Measurements from ENCODE around the gene ANKRD36B. TPM values are rescaled to one million over a fixed set of nuclear protein-coding genes. Genes with fewer than 3 reads are reported as not detected.
"Not testable (repeated sequence)": the region's sequence is repeated elsewhere in the genome, so short reads cannot be mapped to it uniquely, and the experiment has no call there.

The ANKRD36B gene
- 34.4 and 45.2 TPM in 2 replicates for total RNA-seq

GRCh38 chr2:97589598-97590510 is at the start of gene ANKRD36B:
ANKRD36B (minus strand) TSS chr2:97589877; CDS start chr2:97589685, 192 bp downstream.
- DNase-seq (ENCODE audit: low read depth, low spot score): peak; percentile 24

GRCh38 chr2:97626049-97626430 is 36.4 kb upstream of the ANKRD36B start:
- DNase-seq (ENCODE audit: low read depth, low spot score): not testable (repeated sequence)

GRCh38 chr2:97625354-97626048 is 35.8 kb upstream of the ANKRD36B start:
- not testable (repeated sequence) for DNase-seq (ENCODE audit: low read depth, low spot score)

GRCh38 chr2:97622976-97623375 is 33.3 kb upstream of the ANKRD36B start:
- not testable (repeated sequence) for DNase-seq (ENCODE audit: low read depth, low spot score)

DNA sequence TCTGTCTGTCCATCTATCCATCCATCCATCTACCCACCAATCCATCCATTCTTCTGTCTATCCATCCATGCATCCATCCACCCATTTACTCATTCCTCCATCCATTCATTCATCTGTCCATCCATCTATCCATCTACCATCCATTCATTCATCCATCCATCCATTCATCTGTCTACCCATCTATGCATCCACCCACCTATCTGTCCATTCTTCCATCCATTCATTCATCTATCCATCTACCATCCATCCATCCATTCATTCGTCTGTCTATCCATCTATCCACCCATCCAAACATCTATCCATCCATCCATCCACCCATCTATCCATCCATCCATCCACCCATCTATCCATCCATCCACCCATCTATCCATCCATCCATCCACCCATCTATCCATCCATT is 30.8 kb upstream of the ANKRD36B start:
- DNase-seq (ENCODE audit: low read depth, low spot score): not testable (repeated sequence)

- DNase-seq (ENCODE audit: low read depth, low spot score): not testable (repeated sequence)
Observed at GRCh38 chr2:97618939-97619827, 29.5 kb upstream of the ANKRD36B start.

DNA sequence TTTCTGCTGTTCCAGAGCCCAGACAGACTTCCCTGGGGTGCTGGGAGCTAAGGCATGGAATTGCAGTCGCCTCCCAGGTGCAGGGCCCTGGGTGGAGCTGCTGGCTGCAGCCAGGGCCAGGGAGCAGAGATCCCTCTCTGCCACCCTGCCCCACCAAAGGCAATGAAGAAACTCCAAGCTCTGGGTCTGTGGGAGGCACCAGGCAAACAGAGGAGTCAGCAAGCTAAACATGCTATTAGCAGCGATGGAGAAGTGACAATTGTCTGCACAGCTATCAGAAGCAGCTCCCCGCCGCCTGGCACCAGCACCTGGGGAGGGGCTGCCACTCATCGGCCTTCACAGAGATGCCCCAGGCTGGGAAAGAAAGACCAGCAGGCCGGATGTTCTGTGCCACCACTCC is 28.2 kb upstream of the ANKRD36B start:
- no peak for DNase-seq (ENCODE audit: low read depth, low spot score)

- not testable (repeated sequence) for DNase-seq (ENCODE audit: low read depth, low spot score)
Observed at GRCh38 chr2:97615746-97616145, 26.1 kb upstream of the ANKRD36B start.

DNA sequence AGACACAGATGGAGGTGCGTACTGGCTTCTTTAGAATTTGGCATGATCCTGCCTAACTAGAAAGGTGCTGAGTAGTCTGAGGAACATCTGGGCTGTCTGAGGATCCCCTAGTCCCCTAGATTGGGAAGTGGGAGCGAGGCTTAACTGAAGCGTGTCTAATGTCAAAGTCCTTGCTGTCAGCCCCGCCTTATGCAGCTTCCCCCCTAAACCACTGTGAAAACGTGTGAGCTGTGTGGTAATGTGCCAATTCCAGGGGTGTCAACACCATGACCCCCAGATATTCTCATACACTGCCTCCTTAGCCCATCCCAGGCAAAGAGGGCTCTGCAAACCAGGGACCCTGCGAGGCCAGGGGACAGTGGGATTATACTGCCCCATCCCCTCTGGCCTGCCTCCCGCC is 22.2 kb upstream of the ANKRD36B start:
- DNase-seq (ENCODE audit: low read depth, low spot score): not testable (repeated sequence)

DNA sequence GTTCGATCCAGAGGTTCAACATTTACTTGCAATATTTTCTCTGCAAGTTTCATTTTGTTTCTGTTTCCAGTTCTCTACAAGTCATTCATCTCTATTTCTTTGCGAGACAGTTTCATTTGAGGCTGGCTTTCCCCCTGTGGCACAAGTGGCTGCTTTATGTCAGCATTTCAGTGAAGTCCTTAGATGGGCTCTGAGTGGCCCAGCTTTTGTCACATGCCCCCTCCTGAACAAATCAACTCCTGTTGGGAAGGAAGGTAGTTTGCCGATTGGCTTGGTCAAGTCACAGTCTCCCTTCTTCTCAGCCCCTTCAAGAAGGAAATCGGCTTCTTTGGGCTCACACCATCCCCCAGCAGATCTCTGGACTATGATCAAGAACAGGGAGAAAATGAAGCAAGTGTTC is 19.1 kb upstream of the ANKRD36B start:
- DNase-seq (ENCODE audit: low read depth, low spot score): not testable (repeated sequence)

GRCh38 chr2:97605524-97606339 is 16.1 kb upstream of the ANKRD36B start:
- DNase-seq (ENCODE audit: low read depth, low spot score): not testable (repeated sequence)

GRCh38 chr2:97605109-97605508 is 15.4 kb upstream of the ANKRD36B start:
- DNase-seq (ENCODE audit: low read depth, low spot score): not testable (repeated sequence)

DNA sequence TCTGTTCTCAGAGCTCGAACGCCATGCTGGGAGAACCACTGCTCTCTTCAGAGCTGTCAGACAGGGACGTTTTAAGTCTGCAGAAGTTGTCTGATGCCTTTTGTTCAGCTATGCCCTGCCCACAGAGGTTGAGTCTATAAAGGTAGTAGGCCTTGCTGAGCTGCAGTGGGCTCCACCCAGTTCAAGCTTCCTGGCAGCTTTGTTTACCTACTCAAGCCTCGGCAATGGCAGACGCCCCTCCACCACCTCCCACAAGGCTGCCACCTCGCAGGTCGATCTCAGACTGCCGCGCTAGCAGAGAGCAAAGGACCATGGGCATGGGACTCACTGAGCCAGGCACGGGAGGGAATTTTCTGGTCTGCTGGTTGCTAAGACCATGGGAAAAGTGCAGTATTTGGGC is 11.9 kb upstream of the ANKRD36B start:
- DNase-seq (ENCODE audit: low read depth, low spot score): not testable (repeated sequence)

DNA sequence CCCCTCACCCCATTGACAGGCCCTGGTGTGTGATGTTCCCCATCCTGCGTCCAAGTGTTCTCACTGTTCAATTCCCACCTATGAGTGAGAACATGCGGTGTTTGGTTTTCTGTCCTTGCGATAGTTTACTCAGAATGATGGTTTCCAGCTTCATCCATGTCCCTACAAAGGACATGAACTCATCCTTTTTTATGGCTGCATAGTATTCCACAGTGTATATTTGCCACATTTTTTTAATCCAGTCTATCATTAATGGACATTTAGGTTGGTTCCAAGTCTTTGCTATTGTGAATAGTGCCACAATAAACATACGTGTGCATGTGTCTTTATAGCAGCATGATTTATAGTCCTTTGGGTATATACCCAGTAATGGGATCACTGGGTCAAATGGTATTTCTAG is 6.5 kb upstream of the ANKRD36B start:
- DNase-seq (ENCODE audit: low read depth, low spot score): not testable (repeated sequence)

DNA sequence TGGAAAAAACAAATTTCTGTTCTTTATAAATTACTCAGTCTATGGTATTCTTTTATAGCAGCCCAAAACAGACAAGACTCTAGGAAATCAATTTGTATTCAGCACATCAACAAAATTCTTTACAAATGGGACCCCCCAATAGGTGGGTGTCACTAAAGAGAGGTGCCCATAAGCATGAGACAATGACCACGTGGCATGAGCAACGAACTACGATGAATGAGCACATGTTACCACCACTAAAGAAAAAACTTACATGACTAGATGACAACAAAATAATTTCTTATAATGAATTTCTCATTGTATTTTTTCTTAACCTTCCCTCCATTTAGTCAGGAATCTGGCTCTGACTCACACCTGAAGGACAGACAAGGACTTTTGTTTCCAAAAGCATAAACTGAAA is 3.8 kb upstream of the ANKRD36B start:
- not testable (repeated sequence) for DNase-seq (ENCODE audit: low read depth, low spot score)

DNA sequence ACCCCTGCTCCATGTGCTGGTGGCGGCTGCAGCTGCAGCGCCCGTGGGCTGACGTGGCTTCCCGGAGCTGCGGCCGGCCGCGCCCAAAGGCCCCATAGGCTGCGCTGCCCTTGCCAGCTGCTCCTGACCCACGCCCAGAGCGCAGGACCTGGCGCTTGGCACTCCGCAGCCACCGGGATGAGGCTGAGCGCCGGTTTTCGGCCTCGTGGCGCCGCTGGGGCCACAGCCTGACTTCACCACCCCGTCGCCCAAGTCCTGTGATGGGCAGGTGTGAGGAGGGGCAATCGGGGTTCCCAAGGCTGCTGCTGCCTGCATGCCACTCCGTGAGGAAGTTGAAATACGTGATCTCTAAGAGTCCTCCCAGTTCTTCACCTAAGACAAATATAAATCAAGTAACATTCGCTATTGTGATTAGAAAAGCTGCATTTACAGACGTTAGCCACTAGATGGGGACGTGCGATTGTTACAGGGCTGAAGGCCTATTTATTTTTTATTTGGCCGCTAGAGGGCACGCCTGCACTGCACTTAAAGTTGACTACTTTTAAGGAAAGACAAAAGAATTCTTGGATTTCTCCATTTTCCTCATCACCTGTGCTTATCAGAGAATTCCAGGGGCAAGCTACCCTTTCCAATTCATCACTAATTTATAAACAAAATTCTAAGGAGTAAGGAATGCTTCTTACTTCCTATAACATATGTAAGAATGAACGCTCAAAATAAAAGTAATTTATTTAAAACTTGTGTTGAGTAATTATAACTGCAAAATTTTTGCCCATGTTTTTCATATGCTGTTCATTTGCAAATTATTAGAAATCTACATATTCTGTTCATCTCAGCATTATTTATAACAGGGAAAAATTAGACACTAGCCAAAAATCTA is 1.1 kb upstream of the ANKRD36B start:
- peak; percentile 43 for DNase-seq (ENCODE audit: low read depth, low spot score)

DNA sequence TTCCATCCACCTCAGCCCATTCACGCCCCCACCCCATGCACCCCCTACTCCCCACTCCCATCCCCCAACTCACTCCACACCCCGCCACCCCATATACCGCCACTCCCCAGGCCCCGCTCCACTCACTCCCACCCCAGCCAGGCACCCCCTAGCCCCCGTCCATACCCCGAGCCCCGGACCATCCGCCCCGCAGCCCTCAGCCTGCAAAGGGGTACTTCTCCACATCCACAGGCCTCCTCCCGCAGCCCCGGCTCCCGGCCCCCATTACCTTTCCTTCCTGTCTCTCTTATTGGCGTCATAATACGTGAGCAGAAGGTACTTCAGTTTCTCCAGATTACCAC is 450 bp downstream of the ANKRD36B start:
- not testable (repeated sequence) for DNase-seq (ENCODE audit: low read depth, low spot score)

GRCh38 chr2:97565674-97566073 is 24.0 kb downstream of the ANKRD36B start:
- DNase-seq (ENCODE audit: low read depth, low spot score): not testable (repeated sequence)

- DNase-seq (ENCODE audit: low read depth, low spot score): not testable (repeated sequence)
Observed at GRCh38 chr2:97552406-97552805, 37.3 kb downstream of the ANKRD36B start.

DNA sequence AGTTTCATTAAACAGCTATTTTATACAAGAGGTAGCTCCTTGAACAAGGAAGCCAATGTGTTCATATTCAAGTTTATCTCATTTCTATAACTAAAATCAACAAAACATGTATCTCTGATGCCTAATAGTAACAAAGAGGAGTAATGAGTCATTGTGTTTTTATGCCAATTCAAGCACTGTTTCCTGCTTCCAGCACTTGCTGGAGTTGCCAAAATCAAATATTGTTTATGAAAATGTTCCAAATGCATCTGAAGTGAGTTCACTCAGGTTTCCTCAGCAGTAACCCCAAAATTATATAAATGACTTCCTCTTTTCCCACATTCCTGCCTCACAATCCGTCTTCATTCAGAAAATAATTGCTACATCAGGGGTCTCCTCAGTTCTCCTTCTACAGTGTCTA is 39.2 kb downstream of the ANKRD36B start:
- not testable (repeated sequence) for DNase-seq (ENCODE audit: low read depth, low spot score)

All from pulmonary artery endothelial cell (primary cell).